Measurements from ENCODE around the gene AFMID. TPM values are rescaled to one million over a fixed set of nuclear protein-coding genes. Genes with fewer than 3 reads are reported as not detected.

Gene AFMID
- total RNA-seq, 1 donor from 2014 or later: 32.3 TPM

GRCh38 chr17:78141437-78142118, 45.6 kb upstream of the AFMID start:
- Mint-ChIP-seq H3K9me3 (no peaks in the 10 kb centered on the region), H3K27ac (no peak overlapping the region), H3K4me1 (peaks cover 26% of the 10 kb centered on the region), H3K36me3 (no peaks in the 10 kb centered on the region), H3K4me3 (no peak overlapping the region), H3K27me3 (ENCODE audit: low read depth) (no peaks in the 10 kb centered on the region)
- no peak for DNase-seq (ENCODE audit: low spot score in 2 of 2, unreplicated experiment in 2 of 2)
- no peak for TF ChIP-seq CTCF (IDR thresholded peaks at IDR 0.05; ENCODE audit: unreplicated experiment)

DNA sequence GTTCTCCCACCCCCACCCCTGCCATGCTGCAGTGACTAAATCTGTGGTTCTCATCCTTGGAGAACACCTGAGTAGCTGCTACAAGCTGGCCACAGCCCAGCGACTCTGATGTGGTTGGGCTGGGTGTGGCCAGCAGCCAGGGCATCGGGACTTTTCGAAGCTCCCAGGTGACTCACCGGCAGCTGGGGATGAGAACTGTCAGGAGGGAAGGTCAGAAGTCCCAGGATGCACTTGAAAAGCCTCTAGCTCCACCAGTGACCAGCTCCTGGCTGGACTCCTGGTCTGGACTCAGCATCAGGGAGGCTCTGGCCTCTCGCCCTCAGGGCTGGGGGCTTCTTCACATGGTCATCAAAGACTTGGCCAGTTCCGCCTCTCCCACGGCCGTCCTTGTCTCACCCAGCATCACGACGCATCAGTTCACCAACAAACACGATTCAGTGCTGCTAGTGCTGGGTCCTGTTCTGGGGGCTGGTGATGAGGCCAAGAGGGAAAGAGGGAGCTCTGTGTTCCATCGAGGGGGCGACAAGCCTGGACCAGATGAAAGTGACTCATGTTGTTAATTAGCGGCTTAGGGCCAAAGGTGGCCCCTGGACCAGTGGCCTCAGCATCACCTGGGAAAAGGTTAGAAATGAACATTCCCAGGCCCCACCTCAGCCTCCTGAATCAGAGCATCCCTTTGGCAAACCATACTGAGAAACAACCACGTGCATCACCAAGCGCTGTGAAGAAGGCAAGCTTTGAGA, 44.9 kb upstream of the AFMID start:
- Mint-ChIP-seq H3K4me3 (no peak overlapping the region), H3K27ac (no peak overlapping the region), H3K36me3 (no peaks in the 10 kb centered on the region), H3K4me1 (peaks cover 26% of the 10 kb centered on the region), H3K27me3 (ENCODE audit: low read depth) (no peaks in the 10 kb centered on the region), H3K9me3 (no peaks in the 10 kb centered on the region)
- DNase-seq (ENCODE audit: low spot score in 2 of 2, unreplicated experiment in 2 of 2): no peak
- no peak for TF ChIP-seq CTCF (IDR thresholded peaks at IDR 0.05; ENCODE audit: unreplicated experiment)

DNA sequence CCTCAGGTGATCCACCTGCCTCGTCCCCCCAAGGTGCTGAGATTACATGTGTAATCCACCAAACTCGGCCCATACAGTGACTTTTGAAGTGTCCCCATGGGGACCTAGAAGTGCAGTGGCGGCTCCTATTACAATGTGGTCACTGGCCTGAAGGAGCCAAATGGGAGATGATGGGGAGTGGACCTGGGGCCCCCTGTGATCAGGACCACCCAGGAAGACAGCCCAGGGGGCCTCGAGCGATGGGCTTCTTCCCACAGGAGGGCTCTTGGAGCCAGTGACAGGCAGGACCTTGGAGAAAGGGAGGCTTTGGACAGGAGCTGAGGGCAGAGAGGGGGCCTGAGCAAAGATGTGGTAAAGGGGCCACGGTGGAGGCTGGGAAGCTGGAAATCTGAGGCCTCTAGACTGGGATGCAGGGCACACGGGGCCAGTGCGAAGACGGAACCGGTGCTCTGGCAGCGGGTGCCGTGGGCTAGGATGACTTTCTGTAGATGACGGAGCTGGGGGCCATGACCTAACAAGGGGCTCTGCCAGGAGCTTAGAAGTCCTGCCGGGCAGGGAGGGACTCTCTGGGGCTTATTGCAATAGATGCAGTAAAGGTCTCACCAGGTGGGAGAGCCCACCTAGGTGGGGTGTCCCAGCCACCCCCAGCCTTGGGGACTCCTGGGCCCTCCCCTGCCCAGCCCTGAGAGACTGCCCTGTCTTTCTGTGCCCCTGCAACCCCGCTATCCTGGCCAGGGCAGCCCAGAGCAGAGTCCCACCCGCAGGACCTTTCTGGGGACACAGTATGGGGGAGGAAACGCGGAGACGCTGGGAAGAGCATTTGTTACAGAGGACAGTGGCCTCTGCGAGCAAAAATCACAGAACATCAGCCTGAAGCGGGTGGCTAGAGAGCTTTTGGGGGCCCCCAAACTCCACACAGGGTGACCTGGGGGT, 43.7 kb upstream of the AFMID start:
- Mint-ChIP-seq H3K9me3 (no peaks in the 10 kb centered on the region), H3K4me3 (no peak overlapping the region), H3K27me3 (ENCODE audit: low read depth) (no peaks in the 10 kb centered on the region), H3K4me1 (peaks cover 26% of the 10 kb centered on the region), H3K36me3 (no peaks in the 10 kb centered on the region), H3K27ac (peak overlapping the region; percentile 21)
- DNase-seq (ENCODE audit: low spot score in 2 of 2, unreplicated experiment in 2 of 2): no peak
- no peak for TF ChIP-seq CTCF (IDR thresholded peaks at IDR 0.05; ENCODE audit: unreplicated experiment)

DNA sequence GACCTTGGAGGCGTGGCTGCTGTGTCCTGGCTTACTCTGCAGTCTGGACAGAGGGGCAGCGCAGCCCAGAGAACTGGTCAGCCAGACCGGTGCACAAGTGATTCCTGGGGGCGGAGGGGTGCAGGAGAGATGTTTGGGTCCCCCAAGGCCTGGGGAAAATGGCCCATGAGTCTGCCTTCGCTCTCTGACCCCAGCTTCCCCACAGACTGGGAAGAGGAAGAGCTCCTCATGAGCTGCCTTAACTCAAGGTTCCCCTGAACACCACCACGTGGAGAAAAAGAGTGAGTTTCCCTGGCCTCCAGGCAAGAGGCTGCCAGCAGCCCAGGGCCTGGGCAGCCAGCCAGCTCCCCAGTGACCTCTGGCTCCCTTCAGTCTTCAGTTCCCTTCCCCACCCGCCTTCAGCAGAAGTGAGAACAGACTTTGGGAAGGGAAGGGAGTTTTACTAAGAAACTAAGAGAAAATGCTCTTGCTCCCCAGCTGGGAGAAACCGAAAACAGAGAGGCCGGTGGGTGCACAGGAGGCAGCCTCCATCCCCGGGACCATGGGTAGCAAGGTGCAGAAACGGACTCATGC, 42.9 kb upstream of the AFMID start:
- no peak for TF ChIP-seq CTCF (IDR thresholded peaks at IDR 0.05; ENCODE audit: unreplicated experiment)
- peak in 1 of 2 experiments; percentile 65 for DNase-seq (ENCODE audit: low spot score in 2 of 2, unreplicated experiment in 2 of 2)
- no peaks in the 10 kb centered on the region for H3K9me3 Mint-ChIP-seq
- peak overlapping the region; percentile 82 for H3K27ac Mint-ChIP-seq
- no peak overlapping the region for H3K4me3 Mint-ChIP-seq
- H3K4me1 Mint-ChIP-seq: peaks cover 24% of the 10 kb centered on the region
- no peaks in the 10 kb centered on the region for H3K27me3 Mint-ChIP-seq (ENCODE audit: low read depth)
- H3K36me3 Mint-ChIP-seq: no peaks in the 10 kb centered on the region
